WTC11 (cell line): ENCODE results near the gene ITGA11. TPM values are rescaled to one million over a fixed set of nuclear protein-coding genes. Genes with fewer than 3 reads are reported as not detected.
A peak's percentile ranks its signal among the peaks of the same experiment; 100 is the strongest.

Source experiments
- ATAC-seq: fragments of 200-7000 bp; cut with Tn5 transposase; 2 replicates; pipeline ENCODE4 v1.10.0; 2021; ENCODE audit warnings: mild to moderate bottlenecking, moderate library complexity
- CTCF ChIA-PET: fragments of 300-600 bp; sonication (Branson Sonifier 250); formaldehyde crosslinking; loops from one replicate; lab custom pipeline; 2021; ENCODE audit warnings: antibody characterized with exemption; lab: Charles Lee
- POLR2A ChIA-PET: fragments of 350-600 bp; sonication (Branson Sonifier 250); formaldehyde crosslinking; loops from one replicate; lab custom pipeline; 2021; ENCODE audit warnings: antibody characterized with exemption; lab: Charles Lee
- DNase-seq: peaks from one replicate; pipeline ENCODE4 v3.0.0; 2021; ENCODE audit warnings: low spot score
- H3K27ac Mint-ChIP-seq: 2 replicates; pipeline ENCODE4 v1.8.0; 2021; ENCODE audit warnings: mixed read lengths
- H3K27me3 Mint-ChIP-seq: 2 replicates; pipeline ENCODE4 v1.8.0; 2021; ENCODE audit warnings: low read depth, mild to moderate bottlenecking, moderate library complexity, mixed read lengths
- H3K36me3 Mint-ChIP-seq: 2 replicates; pipeline ENCODE4 v1.8.0; 2021; ENCODE audit warnings: mixed read lengths
- H3K4me1 Mint-ChIP-seq: 2 replicates; pipeline ENCODE4 v1.8.0; 2022; ENCODE audit warnings: mixed read lengths
- H3K4me3 Mint-ChIP-seq: 2 replicates; pipeline ENCODE4 v1.8.0; 2021; ENCODE audit warnings: mild to moderate bottlenecking, moderate library complexity, mixed read lengths
- H3K9me3 Mint-ChIP-seq: 2 replicates; pipeline ENCODE4 v1.8.0; 2021; ENCODE audit warnings: mixed read lengths
- AFF4 ChIP-seq: sonication (generic); formaldehyde crosslinking; IDR thresholded peaks from 2 replicates; pipeline ENCODE4 v1.8.1; 2023; ENCODE audit warnings: mild to moderate bottlenecking, missing genetic modification reagents, borderline replicate concordance
- CTCF ChIP-seq: fragments of 200-600 bp; IDR thresholded peaks from 2 replicates; pipeline ENCODE4 v1.8.0; 2022; ENCODE audit warnings: antibody characterized with exemption
- GTF2I ChIP-seq: fragments of 250-450 bp; sonication (Bioruptor Pico); conservative IDR thresholded peaks from 2 replicates; pipeline ENCODE4 v1.4.0; 2021; ENCODE audit warnings: mild to moderate bottlenecking
- HMGA2 ChIP-seq: fragments of 250-450 bp; sonication (Bioruptor Pico); IDR thresholded peaks from 2 replicates; pipeline ENCODE4 v1.4.0; 2021; ENCODE audit warnings: mild to moderate bottlenecking, moderate library complexity
- NFYB ChIP-seq: sonication (generic); formaldehyde crosslinking; conservative IDR thresholded peaks from 2 replicates; pipeline ENCODE4 v1.8.0; 2022; ENCODE audit warnings: low read depth, missing genetic modification reagents
- NR1H2 ChIP-seq: sonication (generic); formaldehyde crosslinking; IDR thresholded peaks from 2 replicates; pipeline ENCODE4 v1.9.0; 2021; ENCODE audit warnings: mild to moderate bottlenecking, moderate library complexity, missing genetic modification reagents
- PRDM15 ChIP-seq: sonication (generic); formaldehyde crosslinking; IDR thresholded peaks from 2 replicates; pipeline ENCODE4 v1.8.0; 2022; ENCODE audit warnings: missing genetic modification reagents
- SP1 ChIP-seq: sonication (generic); formaldehyde crosslinking; conservative IDR thresholded peaks from 2 replicates; pipeline ENCODE4 v1.8.1; 2022; ENCODE audit warnings: missing genetic modification reagents
- TCF7 ChIP-seq: sonication (generic); formaldehyde crosslinking; IDR thresholded peaks from 2 replicates; pipeline ENCODE4 v1.8.0; 2022; ENCODE audit warnings: mild to moderate bottlenecking, low read depth, missing genetic modification reagents, moderate library complexity
- ZBTB43 ChIP-seq: sonication (generic); formaldehyde crosslinking; IDR thresholded peaks from 2 replicates; pipeline ENCODE4 v1.8.1; 2023; ENCODE audit warnings: mild to moderate bottlenecking, missing genetic modification reagents
- ZNF416 ChIP-seq: fragments of 250-450 bp; sonication (Bioruptor Pico); IDR thresholded peaks from 2 replicates; pipeline ENCODE4 v1.9.0; 2021; ENCODE audit warnings: mild to moderate bottlenecking, inconsistent platforms
- total RNA-seq: library from RNA; stranded (reverse); gene quantifications from 3 replicates; pipeline ENCODE4 v1.2.3, GENCODE V29; 2021

ITGA11 gene
- total RNA-seq, 1 experiment from 2014 or later, result 0.15 TPM

- H3K27me3 Mint-ChIP-seq, result peaks cover 2% of the 10 kb centered on the region; the same call in 1 of the 2 replicates
- TF ChIP-seq HMGA2 (CRISPR knock-in tag), result no peak
- TF ChIP-seq AFF4, result no peak
- peak; percentile 42; the same call in 1 of the 2 replicates for TF ChIP-seq CTCF
- TF ChIP-seq ZBTB43, result no peak
- DNase-seq (peak; percentile 11), ATAC-seq (peak; percentile 71)
- H3K9me3 Mint-ChIP-seq, result peaks cover 5% of the 10 kb centered on the region; the same call in 1 of the 2 replicates
- H3K4me3 Mint-ChIP-seq, result no peak overlapping the region
- ChIA-PET CTCF (interaction anchor here (0.6 to 3.1 kb wide), 6 partner anchors 13 to 154 kb away, joined by 3 to 9 read pairs (median 4); no protein-coding TSS in a partner anchor), POLR2A (interaction anchor here (0.6 kb wide), 1 partner anchor 575 kb away, joined by 3 read pairs; no protein-coding TSS in a partner anchor)
- H3K36me3 Mint-ChIP-seq, result no peaks in the 10 kb centered on the region
- H3K27ac Mint-ChIP-seq, result no peak overlapping the region
- no peaks in the 10 kb centered on the region for H3K4me1 Mint-ChIP-seq
These were observed 48.5 kb downstream of the ITGA11 start for GRCh38 chr15:68383161-68384074.

GRCh38 chr15:68382286-68383007, 49.5 kb downstream of the ITGA11 start:
- ChIA-PET CTCF (interaction anchor here (0.6 to 3.1 kb wide), 6 partner anchors 14 to 155 kb away, joined by 3 to 9 read pairs (median 4); no protein-coding TSS in a partner anchor), POLR2A (no interaction called here)
- no peaks in the 10 kb centered on the region for H3K36me3 Mint-ChIP-seq
- no peaks in the 10 kb centered on the region for H3K4me1 Mint-ChIP-seq
- no peak overlapping the region for H3K27ac Mint-ChIP-seq
- peaks cover 2% of the 10 kb centered on the region; the same call in 1 of the 2 replicates for H3K27me3 Mint-ChIP-seq
- ATAC-seq (no peak), DNase-seq (no peak)
- peaks cover 5% of the 10 kb centered on the region; the same call in 1 of the 2 replicates for H3K9me3 Mint-ChIP-seq
- no peak overlapping the region for H3K4me3 Mint-ChIP-seq
- TF ChIP-seq TCF7 (no peak), SP1 (no peak), PRDM15 (no peak), GTF2I (CRISPR knock-in tag) (no peak), NFYB (CRISPR knock-in tag) (no peak), NR1H2 (no peak), ZNF416 (CRISPR knock-in tag) (no peak)
